ENCODE results near the gene MAP3K7CL.
"Not testable (repeated sequence)": the region's sequence is repeated elsewhere in the genome, so short reads cannot be mapped to it uniquely, and the experiment has no call there.

The MAP3K7CL gene

DNA sequence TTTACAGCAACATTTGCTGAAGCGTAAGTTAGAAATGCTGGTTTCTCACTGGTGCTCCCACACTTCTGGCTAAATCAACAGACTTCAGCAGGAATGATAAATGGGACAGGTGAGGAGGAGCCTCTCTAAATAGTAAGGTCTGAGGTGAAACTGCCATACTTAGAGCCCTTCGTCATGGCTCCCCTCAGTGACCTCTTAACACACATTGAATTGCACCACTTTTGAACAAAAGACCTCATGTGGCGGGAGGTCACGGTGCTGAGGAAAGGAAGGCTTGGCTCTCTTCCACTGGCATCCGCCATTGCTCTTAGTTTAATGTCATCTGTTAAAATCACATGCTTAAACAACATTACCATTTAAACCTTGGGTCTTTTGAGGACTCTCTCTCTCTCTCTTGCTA lies 3.4 kb downstream of the MAP3K7CL start:
- DNase-seq (ENCODE audit: low read depth): no peak

DNA sequence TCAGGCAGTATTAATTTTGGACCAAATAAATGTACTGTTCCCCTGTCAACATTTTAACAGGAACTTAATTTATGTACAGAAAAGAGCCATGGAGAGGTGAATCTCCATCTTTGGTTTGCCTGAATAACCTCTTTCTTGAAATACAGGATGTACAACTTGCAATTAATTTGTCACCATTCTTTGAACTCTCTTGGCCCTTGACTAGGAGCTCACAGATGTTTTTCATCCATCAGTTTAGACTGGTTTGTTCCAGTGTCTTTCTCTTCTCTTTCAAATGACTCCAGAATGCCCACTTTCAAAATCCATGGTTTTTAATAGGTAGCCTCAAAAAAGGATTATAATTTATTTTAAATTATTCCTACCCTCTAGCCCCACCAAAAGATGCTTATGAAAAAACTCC lies 5.0 kb downstream of the MAP3K7CL start:
- DNase-seq (ENCODE audit: low read depth): no peak

DNA sequence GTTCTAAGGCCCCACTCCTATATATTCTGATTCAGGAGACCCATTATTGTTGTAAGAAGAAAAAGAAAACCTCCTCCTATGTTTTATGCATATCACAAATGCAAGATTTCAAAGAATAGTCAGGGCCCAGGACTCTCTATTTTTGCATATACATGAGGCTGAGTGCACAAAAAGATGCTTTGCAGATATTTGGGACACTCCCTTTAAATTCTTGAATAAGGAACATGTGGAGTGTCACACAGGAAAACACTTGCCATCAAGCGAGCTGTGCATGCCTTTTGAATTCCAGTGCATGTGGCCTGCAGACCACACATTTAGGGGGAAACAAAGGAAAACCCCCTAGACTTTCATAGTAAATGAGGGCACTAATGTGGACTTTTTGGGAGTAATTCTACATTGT lies 5.6 kb downstream of the MAP3K7CL start:
- no peak for DNase-seq (ENCODE audit: low read depth)

DNA sequence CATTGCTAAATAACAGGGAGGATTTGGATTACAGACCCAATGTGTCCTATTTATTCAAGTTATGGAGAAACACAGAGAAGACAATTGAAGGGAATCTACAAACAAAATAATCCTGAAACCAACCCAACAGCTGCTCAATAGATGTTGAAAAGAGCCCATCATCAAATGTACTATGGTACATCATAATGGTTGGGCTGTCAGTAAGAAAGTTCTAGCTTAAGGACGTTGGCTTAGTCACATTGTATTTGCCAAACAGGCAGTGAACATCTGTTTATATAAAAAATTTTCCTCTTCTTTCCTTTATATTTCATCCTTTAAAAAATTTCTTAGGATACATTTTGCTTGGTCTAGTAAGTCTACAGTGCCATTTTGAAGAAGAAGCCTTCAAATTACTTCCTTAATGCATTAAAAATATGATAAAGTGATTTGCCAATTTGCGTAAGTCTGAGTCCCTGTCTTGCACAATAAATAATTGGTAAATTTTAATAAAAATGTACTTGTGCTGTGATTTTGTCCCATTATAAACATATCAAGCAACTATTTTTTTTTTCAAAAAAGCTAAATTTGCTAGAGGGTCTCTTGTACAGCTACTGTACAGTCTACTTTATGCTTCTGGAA lies 14.4 kb downstream of the MAP3K7CL start:
- DNase-seq (ENCODE audit: low read depth): no peak

DNA sequence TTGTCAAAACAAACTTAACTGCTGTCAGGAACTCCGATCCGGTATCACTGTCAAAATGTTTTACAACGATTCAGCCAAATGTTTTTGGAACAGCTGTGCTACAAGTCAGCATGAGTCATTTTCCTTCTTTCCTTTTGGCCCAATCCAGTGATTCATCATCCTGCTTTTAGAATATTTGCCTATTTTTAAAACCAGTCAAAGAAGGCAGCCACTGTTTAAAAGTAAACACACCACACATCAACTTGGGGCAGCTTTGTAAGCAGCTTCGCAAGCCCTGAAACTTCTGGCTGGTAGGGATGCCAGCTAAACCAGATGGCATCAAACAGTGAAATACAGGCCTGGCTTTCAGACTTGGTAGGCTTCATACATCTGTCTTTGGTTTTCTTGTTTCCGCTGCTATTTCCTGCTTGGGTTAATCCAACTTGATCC lies 14.9 kb downstream of the MAP3K7CL start:
- DNase-seq (ENCODE audit: low read depth): no peak

DNA sequence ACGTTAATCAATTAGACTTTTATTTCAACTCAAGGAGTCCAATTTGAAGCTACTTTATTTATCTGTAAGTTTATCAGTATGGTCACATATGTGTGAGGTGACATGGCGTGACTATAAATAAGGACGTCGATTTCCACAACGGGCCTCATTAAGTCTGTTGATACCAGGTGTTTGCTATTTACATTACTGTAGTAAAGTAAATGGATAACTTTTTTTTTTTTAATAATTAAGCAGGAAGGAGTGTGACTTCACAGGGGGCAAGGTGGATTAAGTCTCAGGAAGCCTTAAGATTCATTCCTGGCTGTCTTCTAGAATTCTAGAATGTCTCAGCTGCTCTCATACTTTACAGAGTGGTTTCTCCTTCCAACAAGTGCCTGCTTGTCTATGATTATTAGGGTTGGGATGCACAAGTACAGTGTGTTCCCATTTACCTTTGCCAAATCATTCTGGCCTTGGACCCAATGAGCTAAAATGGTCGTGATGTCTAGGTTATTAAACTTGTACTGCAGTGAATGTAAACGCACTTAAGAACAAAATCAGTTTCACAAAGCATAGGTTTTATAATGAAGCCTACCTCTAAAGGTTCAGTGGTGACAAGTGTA lies 15.5 kb downstream of the MAP3K7CL start:
- no peak for DNase-seq (ENCODE audit: low read depth)

DNA sequence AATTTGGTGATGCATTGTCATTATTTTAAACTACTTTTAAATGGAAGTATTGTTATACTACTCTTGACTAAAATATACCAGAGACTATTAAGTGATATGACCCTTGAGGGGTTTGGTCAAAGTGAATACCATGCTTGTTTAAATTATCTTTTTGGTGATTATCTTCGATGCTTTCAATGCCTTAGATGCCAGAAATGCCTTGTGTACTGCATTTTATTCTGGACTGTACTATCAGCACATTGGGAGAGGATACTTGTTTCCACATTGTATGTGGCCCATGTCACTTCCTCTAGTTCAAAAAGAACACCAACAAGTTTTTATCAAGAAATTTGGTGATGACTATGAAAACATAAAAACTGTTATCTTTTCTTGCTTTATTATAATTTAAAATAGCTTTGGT lies 16.3 kb downstream of the MAP3K7CL start:
- DNase-seq (ENCODE audit: low read depth): no peak

DNA sequence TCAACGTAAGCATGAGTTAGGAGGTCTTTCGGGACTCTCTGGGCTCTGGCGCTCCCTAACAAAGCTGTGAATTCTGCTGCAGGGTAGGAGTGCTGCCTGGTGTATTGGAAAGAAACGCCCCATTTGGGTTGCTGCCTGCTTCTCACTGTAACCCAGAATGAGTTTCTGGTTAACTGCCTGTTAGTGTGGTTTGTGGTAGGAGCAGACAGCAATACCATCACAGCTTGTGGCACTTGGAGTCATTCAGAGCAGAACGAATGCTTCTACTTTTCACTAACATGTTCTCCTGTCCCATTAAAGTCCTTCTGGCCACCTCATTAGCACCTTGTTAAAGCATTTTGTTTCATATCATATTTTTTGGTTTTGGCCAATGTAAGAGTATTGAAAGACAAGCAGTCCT lies 18.1 kb downstream of the MAP3K7CL start:
- no peak for DNase-seq (ENCODE audit: low read depth)

DNA sequence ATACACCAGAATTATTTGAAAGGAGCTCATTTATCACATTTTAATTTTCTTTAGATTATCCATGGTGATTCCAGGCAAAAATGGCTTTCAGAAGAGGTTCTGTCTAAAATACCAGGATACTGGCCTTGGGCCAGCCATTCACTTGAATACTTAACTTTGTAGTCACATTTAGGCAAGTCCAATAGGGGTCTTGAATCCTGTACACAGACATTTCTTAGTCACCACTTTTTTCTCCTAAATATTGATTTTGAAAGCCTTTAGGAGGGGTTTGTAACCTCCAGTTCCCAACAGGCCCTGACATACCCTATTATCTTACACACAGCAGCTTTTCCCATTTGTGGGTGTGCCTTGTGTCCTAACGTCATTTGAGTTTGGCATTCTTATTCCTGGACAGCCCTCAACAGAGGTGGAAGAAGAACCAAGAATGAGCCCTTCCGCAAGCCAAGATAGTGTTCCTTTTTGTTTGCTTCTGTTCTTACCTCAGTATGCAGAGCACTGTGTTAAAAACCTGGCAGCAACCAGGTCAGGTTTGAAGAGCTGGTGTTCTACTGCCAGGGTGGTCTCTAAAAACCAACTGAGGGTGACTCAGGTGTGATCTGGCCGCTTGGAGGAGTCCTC lies 19.5 kb downstream of the MAP3K7CL start:
- DNase-seq (ENCODE audit: low read depth): no peak

DNA sequence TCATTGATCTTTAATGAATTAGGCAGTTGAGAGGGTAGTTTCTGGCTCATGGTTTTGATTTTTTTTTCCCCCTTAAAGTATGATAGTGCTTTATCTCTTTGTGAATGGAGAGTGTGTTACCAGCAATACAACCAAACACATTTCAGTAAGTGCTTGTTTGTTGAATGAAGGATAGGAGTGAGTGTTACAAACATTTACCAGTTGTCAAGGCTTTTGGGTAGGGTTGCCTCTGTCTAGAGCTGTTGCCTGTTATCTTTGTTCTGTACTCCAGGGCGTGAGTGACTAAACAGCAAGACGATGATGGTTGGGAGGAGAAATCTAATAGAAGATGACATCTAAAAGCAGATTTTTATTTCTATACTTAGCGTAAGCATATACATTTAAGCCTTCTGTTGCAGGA lies 21.5 kb downstream of the MAP3K7CL start:
- no peak for DNase-seq (ENCODE audit: low read depth)

DNA sequence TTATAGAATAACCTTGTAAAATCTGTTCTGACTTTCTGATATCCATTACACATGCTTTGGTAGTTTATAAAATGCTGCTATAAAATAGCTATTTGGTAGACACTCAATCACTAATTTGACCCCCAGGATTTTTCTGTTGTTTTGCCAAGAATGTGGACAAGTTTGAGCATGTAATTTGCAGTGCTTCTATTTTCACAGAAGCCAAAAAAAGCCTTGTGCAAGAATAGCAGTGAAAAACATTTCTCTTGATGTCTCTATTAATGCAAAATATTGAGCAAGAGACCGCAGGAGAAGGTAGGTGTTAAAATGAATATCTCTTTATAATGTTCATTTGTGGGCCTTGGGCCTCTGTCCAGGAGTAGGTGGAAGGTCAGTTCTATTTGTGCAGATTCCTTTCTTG lies 22.5 kb downstream of the MAP3K7CL start:
- DNase-seq (ENCODE audit: low read depth): no peak

DNA sequence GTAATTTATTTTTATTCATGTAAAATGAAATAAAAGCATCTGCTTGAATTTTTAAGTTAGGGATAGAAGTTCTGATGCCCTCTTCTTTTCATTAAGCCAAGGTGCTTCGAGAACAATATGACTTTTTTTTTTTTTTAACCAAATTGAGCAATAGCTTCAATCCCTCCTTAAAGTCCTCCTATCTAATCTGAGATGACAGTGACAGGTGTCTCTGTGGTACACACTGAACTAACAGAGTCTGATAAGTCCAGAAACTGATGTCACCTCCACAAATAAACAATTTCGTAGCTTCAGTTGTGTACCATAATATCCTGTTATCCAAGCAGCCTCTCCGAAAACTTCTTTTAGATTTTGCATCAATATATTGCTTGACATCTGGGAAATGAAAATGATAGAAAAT lies 23.8 kb downstream of the MAP3K7CL start:
- DNase-seq (ENCODE audit: low read depth): no peak

DNA sequence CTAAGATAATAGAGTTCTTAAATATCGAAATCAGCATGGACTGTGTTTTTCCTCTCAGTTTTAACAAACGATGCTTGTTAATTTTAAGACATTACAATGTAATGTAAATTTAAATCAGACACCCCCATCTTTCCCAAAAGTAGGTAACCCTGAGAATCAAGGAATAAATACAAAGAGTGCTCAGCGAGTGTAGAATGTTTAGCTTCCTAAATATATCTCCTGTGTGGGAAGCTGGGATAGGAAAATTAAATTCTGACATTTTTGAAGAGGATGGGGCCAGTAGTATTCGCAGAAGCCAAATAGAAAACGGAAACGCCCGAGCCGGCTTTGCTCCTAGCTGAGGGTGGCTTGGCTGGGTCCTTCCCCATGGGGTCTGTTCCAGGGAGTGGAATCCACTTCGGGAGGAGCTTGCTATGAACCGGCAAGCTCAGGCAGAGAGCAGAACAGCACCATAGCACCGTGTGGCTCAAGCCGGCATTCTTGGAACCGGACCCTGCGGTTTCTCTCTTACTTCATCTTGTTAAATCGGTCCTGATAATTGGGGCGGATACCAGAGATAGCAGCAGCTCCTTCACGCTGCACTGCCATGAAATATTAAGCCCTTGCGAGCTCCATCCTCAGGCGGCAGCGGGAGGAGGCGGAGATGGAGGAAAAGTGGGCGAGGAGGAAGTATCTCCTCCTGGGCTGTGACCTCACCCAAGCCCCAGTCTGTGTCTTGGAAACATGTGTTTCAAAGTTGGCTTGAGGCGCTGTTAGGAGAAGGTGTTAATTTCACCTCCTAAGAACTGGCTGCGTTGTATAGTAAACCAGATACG lies 24.9 kb downstream of the MAP3K7CL start:
- no peak for DNase-seq (ENCODE audit: low read depth)

DNA sequence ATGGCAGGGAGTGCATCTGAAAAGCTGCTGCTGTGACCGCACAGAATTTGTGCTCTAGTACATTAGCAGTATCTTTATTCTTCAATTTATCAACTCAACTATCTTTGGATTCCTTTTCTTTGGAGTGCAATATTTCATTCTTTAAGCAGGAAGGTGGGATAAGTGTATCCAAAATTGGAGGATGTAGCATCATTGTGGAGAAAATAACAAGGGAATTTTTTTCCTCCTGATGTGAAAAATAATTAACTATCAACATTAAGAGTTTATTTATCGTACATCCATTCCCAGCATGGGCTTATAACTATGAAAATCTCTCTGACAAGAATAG lies 25.5 kb downstream of the MAP3K7CL start:
- DNase-seq (ENCODE audit: low read depth): no peak

DNA sequence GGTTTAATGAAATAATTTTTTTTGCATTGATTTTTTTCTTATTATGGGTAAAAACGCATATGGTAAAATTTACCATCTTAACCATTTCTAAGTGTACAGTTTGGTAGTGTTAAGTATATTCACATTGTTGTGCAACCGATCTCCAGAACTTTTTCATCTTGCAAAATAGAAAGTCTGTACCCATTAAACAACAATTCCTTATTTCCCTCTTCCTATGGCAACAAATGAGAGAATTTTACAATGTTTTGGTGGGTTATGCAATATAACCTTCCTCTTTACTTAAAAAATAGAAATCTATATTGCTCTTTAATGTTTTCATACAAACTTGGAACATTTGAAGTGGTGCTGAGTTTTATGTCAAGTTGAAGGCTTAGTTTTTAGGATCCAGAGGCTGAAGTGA lies 26.6 kb downstream of the MAP3K7CL start:
- DNase-seq (ENCODE audit: low read depth): no peak

DNA sequence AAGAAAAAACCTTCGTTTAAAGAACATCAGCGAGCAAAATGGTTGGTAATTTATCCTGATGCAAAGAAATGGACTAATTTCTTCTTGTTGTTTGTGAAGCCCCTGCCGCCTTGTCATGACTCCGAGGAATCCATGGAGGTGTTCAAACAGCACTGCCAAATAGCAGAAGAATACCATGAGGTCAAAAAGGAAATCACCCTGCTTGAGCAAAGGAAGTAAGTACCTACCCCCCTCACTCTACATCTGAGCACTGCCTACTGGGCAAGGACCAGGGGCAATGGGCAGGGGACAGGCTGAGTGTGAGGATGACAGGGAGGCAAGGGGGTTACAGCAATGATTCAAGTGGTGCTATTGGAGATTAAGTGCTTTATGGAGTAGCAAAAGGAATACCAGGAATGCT lies 29.4 kb downstream of the MAP3K7CL start:
- no peak for DNase-seq (ENCODE audit: low read depth)

DNA sequence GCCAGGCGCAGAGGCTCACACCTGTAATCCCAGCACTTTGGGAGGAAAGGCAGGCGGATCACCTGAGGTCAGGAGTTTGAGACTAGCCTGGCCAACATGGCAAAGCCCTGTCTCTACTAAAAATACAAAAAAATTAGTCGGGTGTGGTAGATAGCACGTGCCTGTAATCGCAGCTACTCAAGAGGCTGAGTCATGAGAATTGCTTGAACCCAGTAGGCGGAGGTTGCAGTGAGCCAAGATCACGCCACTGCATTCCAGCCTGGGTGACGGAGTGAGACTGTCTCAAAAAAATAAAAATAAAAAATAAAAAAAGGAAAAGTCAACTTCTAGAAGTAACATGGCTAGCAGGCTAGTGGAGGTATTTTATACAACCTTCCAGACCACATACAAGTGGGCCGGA lies 32.4 kb downstream of the MAP3K7CL start:
- DNase-seq (ENCODE audit: low read depth): not testable (repeated sequence)

DNA sequence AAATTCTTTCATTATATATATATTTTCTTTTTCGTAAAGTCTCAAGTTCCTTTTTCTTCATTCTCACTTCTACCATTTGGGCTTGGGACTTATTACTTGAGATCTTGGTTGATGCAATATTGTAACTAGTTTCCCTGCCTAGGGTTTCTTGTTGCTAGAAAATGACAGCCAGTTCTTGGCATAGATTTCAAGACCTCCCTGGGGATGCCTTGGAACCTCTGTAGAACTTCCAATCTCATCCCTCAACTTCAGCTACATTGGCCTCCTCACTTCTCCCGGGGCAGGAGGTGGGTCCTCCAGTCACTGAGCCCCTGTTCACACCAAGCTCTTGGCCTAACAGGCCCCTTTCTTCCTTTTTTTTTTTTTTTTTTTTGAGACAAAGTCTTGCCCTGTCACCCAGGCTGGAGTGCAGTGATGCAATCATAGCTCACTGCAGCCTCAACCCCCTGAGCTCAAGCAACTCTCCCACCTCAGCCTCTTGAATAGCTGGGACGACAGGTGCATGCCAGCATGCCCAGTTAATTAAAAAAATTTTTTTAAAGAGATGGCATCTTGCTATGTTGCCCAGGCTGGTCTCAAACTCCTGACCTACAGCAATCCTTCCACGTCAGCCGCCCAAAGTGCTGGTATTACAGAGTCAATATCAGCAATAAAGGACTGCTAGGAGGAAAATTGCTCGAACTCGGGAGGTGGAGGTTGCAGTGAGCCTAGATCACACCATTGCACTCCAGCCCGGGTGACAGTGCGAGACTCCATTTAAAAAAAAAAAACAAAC lies 33.1 kb downstream of the MAP3K7CL start:
- no peak for DNase-seq (ENCODE audit: low read depth)

DNA sequence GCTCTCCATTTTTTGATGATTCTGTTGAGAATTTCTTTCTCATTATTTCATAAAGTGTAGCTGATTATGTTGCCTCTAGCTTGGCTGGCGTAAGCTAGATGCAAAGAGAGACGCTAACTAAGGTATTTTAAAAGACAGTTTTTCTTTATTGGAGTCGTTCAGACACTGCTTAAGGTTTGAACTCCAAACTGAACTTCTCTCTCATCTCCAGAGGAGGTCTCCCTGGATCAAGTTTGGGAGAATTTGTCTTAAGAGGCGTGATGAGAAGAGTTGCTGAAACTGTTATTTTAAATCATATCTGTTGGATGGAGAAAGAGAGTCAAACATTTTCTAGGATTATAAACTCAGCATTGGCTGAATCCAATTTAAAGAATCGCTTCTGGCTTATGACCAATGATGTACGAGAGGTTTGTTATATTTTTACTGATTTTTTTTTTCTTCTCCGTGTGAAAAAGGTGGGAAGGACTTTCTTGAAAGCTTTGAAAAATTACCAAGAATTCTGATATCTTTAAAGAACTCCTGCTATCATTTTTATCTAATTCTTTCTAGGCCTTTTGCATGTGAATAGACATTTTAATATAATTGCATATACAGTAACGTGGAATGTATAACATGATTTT lies 34.0 kb downstream of the MAP3K7CL start:
- no peak for DNase-seq (ENCODE audit: low read depth)

DNA sequence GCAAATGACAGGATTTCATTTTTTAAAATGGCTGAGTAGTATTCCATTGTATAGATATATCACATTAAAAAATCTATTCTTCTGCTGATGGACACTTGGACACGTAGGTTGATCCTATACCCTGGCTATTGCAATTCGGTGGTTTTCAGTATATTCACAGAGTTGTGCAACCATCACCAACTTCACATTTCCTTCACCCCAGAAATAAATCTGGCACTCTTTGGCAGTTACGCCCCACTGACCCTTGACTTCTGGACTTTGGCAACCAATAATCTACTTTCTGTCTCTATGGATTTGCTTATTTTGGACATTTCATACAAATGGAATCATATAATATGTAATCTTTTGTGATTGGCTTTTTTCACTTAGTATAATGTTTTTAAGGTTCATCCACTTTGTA lies 35.9 kb downstream of the MAP3K7CL start:
- DNase-seq (ENCODE audit: low read depth): no peak

DNA sequence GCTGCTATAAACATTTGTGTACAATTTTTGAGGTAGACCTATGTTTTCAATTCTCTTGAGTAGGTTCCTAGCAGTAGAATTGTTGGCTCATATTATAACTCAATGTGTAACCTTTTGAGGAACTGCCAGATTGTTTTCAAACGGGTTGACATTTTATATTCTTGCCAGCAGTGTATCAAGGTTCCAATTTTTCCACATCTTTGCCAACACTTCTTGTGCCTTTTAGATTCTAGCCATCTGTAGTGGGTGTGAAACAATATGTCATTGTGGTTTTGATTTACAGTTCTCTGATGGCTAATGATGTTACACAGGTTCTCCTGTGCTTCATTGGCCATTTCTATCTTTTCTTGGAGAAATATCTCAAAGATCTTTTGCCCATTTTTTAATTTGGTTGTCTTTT lies 36.4 kb downstream of the MAP3K7CL start:
- no peak for DNase-seq (ENCODE audit: low read depth)

DNA sequence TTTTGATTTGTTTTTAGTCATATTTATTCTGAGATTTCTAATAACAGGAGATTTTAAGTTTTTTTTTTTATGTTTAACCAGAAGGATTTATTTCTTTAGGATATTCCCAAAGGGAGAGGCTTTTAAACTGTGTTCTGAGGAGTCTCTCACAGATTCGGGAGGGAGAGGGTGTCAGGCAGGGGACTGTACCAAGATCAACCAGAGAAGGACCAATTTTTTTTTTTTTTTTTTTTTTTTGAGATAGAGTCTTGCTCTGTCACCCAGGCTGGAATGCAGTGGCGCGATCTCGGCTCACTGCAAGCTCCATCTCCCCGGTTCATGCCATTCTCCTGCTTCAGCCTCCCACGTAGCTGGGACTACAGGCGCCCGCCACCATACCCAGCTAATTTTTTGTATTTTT lies 37.0 kb downstream of the MAP3K7CL start:
- not testable (repeated sequence) for DNase-seq (ENCODE audit: low read depth)
